K562 (cell line): ENCODE results near the gene ARF4. TPM values are rescaled to one million over a fixed set of nuclear protein-coding genes. Genes with fewer than 3 reads are reported as not detected.

Experiments used
- POLR3G ChIP-seq: IDR thresholded peaks from 2 replicates; pipeline ENCODE4 v1.6.1; 2011; ENCODE audit not compliant: insufficient read length, insufficient replicate concordance; ENCODE audit errors: extremely low read depth
- PRDM10 ChIP-seq: fragments of 450-650 bp; IDR thresholded peaks from 2 replicates; pipeline ENCODE4 v1.6.1; 2018; ENCODE audit not compliant: partially characterized antibody
- STAT5A ChIP-seq: IDR thresholded peaks from 2 replicates; pipeline ENCODE4 v1.6.1; 2012; ENCODE audit warnings: low read length, inconsistent platforms, borderline replicate concordance
- ZNF395 ChIP-seq: fragments of 200-800 bp; sonication (Bioruptor generic); IDR thresholded peaks from 2 replicates; pipeline ENCODE4 v1.6.1; 2017; ENCODE audit warnings: missing genetic modification characterization, missing compliant biosample characterization
- ZNF518B ChIP-seq: fragments of 250-450 bp; sonication (Bioruptor Pico); IDR thresholded peaks from 2 replicates; pipeline ENCODE4 v1.5.0; 2021; ENCODE audit warnings: mild to moderate bottlenecking, moderate library complexity
- polyA plus RNA-seq, 8 experiments: library from polyadenylated mRNA; depleted of rRNA in 4 of 8; stranded (reverse) in 5 of 8; unstranded in 3 of 8; fragments of >200 nt; fragmentation: Nextera tagmentation in 2 of 8; fragmentation: Illumina TruSeq in 1 of 8; extraction: Ambion mirVana in 2 of 8; extraction: Trizol in 1 of 8; gene quantifications; 2 replicates each; pipeline versions ENCODE4 v1.2.1 to v1.2.3, GENCODE V29; 2011 to 2014; ENCODE audit warnings: inconsistent platforms in 1 of 8, missing spikeins in 1 of 8
- total RNA-seq, 7 experiments: library from RNA; depleted of rRNA in 6 of 7; stranded (reverse); fragments of >200 nt in 6 of 7; fragmentation: Illumina TruSeq in 2 of 7; extraction: Trizol in 2 of 7; gene quantifications; 2 replicates each; pipeline versions ENCODE4 v1.2.1 to v1.2.3, GENCODE V29; 2011 to 2021; ENCODE audit warnings: low replicate concordance in 1 of 7
- TF ChIP-seq, protein P1 (sequence below): sonication (generic); formaldehyde crosslinking; IDR thresholded peaks from 2 replicates; pipeline ENCODE4 v1.8.0; 2022; ENCODE audit warnings: mild to moderate bottlenecking, missing genetic modification reagents, borderline replicate concordance
- TF ChIP-seq, protein P2 (sequence below), 2 experiments: fragments of 450-650 bp in 1 of 2; IDR thresholded peaks; 2 replicates each; pipeline ENCODE4 v1.6.1; 2011 to 2017; ENCODE audit warnings: low read depth in 2 of 2, antibody characterized with exemption in 1 of 2, borderline replicate concordance in 1 of 2, low read length in 1 of 2, mild to moderate bottlenecking in 1 of 2, mixed read lengths in 1 of 2; ENCODE audit not compliant: control insufficient read depth in 1 of 2
- TF ChIP-seq, protein P3 (sequence below): sonication (generic); formaldehyde crosslinking; IDR thresholded peaks from 2 replicates; pipeline ENCODE4 v1.8.0; 2022; ENCODE audit warnings: missing genetic modification reagents, mild to moderate bottlenecking, borderline replicate concordance

The ARF4 gene
- total and polyA plus RNA-seq, 9 of the 15 experiments (the other 6 are each of a cell fraction or from before 2014, with no cell fraction given): 41.1 to 273 (median 83.8) TPM

DNA sequence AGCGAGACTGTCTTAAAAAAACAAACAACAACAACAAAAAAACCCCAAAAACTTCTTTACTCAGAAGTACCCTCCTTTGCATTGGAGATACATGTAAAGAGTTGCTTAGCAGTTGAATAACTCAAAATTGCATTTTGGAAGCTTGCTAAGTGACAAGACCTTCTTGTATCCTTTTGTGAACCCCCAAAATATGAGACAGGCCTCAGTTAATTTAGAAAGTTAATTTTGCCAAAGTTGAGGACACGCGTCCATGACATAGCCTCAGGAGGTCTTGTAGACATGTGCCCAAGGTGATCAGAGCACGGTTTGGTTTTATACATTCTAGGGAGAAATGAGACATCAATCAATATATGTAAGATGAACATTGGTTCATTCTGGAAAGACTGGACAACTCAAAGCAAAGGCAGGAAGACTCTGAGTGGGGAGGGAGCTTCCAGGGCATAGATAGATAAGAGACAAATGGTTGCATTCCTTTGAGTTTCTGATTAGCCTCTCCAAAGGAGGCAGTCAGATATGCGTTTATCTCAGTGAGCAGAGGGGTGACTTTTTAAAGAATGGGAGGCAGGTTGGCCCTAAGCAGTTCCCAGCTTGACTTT lies 1.7 kb upstream of the ARF4 start (continued):
- TF ChIP-seq, protein P1, sequence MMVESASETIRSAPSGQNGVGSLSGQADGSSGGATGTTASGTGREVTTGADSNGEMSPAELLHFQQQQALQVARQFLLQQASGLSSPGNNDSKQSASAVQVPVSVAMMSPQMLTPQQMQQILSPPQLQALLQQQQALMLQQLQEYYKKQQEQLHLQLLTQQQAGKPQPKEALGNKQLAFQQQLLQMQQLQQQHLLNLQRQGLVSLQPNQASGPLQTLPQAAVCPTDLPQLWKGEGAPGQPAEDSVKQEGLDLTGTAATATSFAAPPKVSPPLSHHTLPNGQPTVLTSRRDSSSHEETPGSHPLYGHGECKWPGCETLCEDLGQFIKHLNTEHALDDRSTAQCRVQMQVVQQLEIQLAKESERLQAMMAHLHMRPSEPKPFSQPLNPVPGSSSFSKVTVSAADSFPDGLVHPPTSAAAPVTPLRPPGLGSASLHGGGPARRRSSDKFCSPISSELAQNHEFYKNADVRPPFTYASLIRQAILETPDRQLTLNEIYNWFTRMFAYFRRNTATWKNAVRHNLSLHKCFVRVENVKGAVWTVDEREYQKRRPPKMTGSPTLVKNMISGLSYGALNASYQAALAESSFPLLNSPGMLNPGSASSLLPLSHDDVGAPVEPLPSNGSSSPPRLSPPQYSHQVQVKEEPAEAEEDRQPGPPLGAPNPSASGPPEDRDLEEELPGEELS (CRISPR knock-in tag): no peak
- TF ChIP-seq, protein P2, sequence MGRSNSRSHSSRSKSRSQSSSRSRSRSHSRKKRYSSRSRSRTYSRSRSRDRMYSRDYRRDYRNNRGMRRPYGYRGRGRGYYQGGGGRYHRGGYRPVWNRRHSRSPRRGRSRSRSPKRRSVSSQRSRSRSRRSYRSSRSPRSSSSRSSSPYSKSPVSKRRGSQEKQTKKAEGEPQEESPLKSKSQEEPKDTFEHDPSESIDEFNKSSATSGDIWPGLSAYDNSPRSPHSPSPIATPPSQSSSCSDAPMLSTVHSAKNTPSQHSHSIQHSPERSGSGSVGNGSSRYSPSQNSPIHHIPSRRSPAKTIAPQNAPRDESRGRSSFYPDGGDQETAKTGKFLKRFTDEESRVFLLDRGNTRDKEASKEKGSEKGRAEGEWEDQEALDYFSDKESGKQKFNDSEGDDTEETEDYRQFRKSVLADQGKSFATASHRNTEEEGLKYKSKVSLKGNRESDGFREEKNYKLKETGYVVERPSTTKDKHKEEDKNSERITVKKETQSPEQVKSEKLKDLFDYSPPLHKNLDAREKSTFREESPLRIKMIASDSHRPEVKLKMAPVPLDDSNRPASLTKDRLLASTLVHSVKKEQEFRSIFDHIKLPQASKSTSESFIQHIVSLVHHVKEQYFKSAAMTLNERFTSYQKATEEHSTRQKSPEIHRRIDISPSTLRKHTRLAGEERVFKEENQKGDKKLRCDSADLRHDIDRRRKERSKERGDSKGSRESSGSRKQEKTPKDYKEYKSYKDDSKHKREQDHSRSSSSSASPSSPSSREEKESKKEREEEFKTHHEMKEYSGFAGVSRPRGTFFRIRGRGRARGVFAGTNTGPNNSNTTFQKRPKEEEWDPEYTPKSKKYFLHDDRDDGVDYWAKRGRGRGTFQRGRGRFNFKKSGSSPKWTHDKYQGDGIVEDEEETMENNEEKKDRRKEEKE (IDR thresholded peaks at IDR 0.05; ENCODE audit: borderline replicate concordance in 1 of 2, control insufficient read depth in 1 of 2, low read depth in 2 of 2, low read length in 1 of 2): no peak
- TF ChIP-seq POLR3G (no peak), ZNF518B (CRISPR knock-in tag) (no peak), PRDM10 (peak; percentile 27), STAT5A (peak; percentile 75), ZNF395 (CRISPR knock-in tag) (no peak)
- TF ChIP-seq, protein P3, sequence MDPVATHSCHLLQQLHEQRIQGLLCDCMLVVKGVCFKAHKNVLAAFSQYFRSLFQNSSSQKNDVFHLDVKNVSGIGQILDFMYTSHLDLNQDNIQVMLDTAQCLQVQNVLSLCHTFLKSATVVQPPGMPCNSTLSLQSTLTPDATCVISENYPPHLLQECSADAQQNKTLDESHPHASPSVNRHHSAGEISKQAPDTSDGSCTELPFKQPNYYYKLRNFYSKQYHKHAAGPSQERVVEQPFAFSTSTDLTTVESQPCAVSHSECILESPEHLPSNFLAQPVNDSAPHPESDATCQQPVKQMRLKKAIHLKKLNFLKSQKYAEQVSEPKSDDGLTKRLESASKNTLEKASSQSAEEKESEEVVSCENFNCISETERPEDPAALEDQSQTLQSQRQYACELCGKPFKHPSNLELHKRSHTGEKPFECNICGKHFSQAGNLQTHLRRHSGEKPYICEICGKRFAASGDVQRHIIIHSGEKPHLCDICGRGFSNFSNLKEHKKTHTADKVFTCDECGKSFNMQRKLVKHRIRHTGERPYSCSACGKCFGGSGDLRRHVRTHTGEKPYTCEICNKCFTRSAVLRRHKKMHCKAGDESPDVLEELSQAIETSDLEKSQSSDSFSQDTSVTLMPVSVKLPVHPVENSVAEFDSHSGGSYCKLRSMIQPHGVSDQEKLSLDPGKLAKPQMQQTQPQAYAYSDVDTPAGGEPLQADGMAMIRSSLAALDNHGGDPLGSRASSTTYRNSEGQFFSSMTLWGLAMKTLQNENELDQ (CRISPR knock-in tag): no peak
